ENCODE results near the gene ITGAE. TPM values are rescaled to one million over a fixed set of nuclear protein-coding genes. Genes with fewer than 3 reads are reported as not detected.
"Not testable (repeated sequence)": the region's sequence is repeated elsewhere in the genome, so short reads cannot be mapped to it uniquely, and the experiment has no call there.

Gene ITGAE
- total and polyA plus RNA-seq, 8 donors = 21.0 to 46.1 (median 41.0) TPM

DNA sequence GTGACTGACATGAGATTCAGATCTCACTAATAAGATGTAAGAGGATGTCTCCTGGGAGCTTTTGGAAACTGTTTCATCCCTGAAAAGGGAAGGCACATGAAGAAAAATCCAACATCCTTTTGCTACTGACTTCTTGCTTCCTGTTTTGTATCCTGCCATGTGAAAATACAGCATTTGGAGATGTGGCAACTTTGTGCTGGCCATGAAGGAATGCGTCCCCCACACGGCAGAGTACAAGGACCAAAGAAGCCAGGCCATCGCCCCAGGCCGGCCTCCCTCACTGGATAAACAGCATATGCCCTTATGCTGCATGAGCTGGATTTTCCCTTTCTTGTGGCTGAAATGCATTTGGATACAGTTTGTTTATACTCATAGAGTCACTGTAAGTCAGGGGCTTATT lies 82.8 kb downstream of the ITGAE start:
- intact Hi-C loops (cut with DNase I) = no loop called here
- H3K27me3 ChIP-seq = no peaks in the 10 kb centered on the region
- no peak overlapping the region for H3K27ac ChIP-seq
- DNase-seq (no peak), ATAC-seq (no peak)
- peaks cover 11 to 51% of the 10 kb centered on the region in 2 donors for H3K4me1 ChIP-seq
- H3K4me3 ChIP-seq = no peak overlapping the region
- no peaks in the 10 kb centered on the region for H3K9me3 ChIP-seq
- TF ChIP-seq, protein P1, sequence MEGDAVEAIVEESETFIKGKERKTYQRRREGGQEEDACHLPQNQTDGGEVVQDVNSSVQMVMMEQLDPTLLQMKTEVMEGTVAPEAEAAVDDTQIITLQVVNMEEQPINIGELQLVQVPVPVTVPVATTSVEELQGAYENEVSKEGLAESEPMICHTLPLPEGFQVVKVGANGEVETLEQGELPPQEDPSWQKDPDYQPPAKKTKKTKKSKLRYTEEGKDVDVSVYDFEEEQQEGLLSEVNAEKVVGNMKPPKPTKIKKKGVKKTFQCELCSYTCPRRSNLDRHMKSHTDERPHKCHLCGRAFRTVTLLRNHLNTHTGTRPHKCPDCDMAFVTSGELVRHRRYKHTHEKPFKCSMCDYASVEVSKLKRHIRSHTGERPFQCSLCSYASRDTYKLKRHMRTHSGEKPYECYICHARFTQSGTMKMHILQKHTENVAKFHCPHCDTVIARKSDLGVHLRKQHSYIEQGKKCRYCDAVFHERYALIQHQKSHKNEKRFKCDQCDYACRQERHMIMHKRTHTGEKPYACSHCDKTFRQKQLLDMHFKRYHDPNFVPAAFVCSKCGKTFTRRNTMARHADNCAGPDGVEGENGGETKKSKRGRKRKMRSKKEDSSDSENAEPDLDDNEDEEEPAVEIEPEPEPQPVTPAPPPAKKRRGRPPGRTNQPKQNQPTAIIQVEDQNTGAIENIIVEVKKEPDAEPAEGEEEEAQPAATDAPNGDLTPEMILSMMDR (IDR thresholded peaks at IDR 0.05) = no peak
- H3K36me3 ChIP-seq = peaks cover 0 to 57% of the 10 kb centered on the region in 2 donors

DNA sequence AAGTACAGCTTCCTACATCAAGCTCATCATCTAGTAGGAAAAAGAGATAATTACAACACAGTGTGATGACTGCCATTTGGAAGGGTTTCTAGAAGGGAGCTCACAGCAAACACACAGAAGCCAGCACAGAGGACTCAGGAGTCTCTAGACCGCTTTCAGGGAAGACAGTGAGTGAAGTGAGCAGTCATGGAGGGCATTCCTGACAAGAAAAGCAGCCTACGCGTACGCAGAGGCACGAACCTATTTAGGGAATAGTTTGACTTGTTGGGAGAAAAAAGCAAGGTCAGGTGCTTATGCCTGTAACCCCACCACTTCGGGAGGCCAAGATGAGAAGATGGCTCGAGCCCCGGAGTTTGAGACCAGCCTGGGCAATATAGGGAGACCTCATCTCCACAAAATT lies 85.7 kb downstream of the ITGAE start:
- H3K27ac ChIP-seq = no peak overlapping the region
- TF ChIP-seq, protein P1 (IDR thresholded peaks at IDR 0.05) = no peak
- H3K4me1 ChIP-seq = peaks cover 4 to 38% of the 10 kb centered on the region in 2 donors
- H3K36me3 ChIP-seq = peaks cover 0 to 67% of the 10 kb centered on the region in 2 donors
- no peak overlapping the region for H3K4me3 ChIP-seq
- ATAC-seq (no peak), DNase-seq (no peak)
- intact Hi-C loops (cut with DNase I) = no loop called here
- H3K27me3 ChIP-seq = no peaks in the 10 kb centered on the region
- H3K9me3 ChIP-seq = no peaks in the 10 kb centered on the region

DNA sequence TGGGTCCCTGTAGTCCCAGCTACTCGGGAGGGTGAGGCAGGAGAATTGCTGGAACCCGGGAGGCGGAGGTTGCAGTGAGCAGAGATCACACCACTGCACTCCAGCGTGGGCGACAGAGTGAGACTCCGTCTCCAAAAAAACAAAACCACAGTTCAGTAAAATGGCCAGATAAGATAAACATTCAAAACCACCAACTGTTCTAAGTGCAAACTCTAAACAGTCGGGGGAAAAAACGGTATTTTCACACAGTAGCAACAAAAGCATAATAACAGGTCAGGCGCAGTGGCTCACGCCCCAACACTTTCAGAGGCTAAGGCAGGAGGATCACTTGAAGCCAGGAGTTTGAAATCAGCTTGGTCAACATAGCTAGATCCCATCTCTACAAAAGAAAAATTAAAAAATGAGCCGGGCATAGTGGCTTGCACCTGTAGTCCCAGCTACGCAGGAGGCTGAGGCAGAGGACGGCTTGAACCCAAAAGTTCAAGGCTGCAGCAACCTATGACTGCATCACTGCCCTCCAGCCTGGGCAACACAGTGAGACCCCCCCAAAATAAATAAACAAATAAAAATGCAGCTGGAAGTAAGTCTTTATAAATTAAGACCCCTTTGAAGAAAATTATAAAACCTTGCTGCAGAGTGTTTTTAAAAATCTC lies 88.1 kb downstream of the ITGAE start:
- no peak for ATAC-seq
- intact Hi-C loops (cut with DNase I) = no loop called here
- no peak for DNase-seq
- Histone ChIP-seq H3K4me1 (peaks cover 0 to 14% of the 10 kb centered on the region in 2 donors), H3K27me3 (no peaks in the 10 kb centered on the region), H3K27ac (no peak overlapping the region), H3K4me3 (no peak overlapping the region), H3K36me3 (peaks cover 0 to 54% of the 10 kb centered on the region in 2 donors), H3K9me3 (no peaks in the 10 kb centered on the region)
- TF ChIP-seq, protein P1 (IDR thresholded peaks at IDR 0.05) = no peak

DNA sequence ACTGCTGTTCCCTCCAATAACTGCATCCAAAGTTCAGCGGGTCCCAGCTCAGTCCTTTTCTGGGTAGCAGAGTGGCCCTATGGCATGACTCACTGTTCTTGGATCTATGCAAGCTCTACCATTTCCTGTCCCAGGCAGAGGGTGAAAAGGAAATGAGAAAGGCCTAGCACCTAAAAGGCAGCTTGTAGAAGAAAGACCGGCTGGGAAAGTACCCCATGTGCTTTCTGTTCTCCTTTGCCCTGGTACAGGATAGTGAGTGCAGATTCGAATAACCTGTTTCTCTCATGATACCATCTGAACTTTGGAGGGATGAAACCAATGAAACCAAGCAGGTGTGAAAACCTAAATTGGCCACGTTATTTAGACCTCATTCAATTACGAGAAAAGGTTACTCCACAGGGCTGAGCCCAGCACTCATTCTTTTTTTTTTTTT lies 90.0 kb downstream of the ITGAE start:
- Histone ChIP-seq H3K36me3 (peaks cover 0 to 35% of the 10 kb centered on the region in 2 donors), H3K9me3 (no peaks in the 10 kb centered on the region), H3K27me3 (no peaks in the 10 kb centered on the region), H3K4me1 (peaks cover 0 to 13% of the 10 kb centered on the region in 2 donors), H3K4me3 (no peak overlapping the region), H3K27ac (no peak overlapping the region)
- peak; percentile 83 for ATAC-seq
- DNase-seq = no peak
- intact Hi-C loops (cut with DNase I) = no loop called here
- TF ChIP-seq, protein P1 (IDR thresholded peaks at IDR 0.05) = no peak

DNA sequence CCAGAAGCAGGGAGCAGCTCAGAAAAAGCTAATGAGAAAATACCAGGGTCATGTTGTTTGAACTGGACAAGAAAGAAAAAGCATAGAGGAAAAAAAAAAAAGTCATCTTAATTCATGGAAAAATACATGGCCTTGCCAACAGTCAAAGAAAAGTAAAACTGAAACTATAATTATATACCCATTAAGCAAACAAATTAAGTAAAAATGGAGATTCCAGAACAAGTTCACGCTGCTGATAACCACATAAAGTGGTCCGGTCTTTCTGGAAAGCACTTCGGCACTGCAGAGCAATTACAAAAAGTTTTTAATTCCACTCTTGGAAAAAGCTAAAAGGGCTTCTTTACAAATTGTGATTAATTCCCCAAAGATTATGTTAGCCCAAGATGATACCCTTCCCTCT lies 92.6 kb downstream of the ITGAE start:
- Histone ChIP-seq H3K27me3 (no peaks in the 10 kb centered on the region), H3K4me3 (no peak overlapping the region), H3K27ac (no peak overlapping the region), H3K36me3 (peaks cover 0 to 12% of the 10 kb centered on the region in 2 donors), H3K9me3 (no peaks in the 10 kb centered on the region), H3K4me1 (peaks cover 0 to 13% of the 10 kb centered on the region in 2 donors)
- intact Hi-C loops (cut with DNase I) = no loop called here
- ATAC-seq (no peak), DNase-seq (peak in 2 of 4 donors; percentile 31 to 32)
- TF ChIP-seq, protein P1 (IDR thresholded peaks at IDR 0.05) = no peak

DNA sequence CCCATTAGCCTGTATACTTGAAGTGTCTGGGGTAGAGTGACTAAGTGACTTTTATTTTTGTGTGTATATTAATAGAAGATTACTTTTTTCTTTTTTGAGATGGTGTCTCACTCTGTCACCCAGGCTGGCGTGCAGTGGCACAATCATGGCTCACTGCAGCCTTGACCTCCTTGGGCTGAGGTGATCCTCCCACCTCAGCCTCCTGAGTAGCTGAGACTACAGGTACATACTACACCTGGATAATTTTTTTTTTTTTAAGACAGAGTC lies 95.3 kb downstream of the ITGAE start:
- ATAC-seq; H3K27ac ChIP-seq; H3K36me3 ChIP-seq; H3K27me3 ChIP-seq; H3K4me3 ChIP-seq; H3K4me1 ChIP-seq; DNase-seq; intact Hi-C loops (cut with DNase I); H3K9me3 ChIP-seq: not testable (repeated sequence)
